GM19455 (cell line): ENCODE results near the gene POC1A.

Source experiments
- ATAC-seq: cut with Tn5 transposase; IDR thresholded peaks from one replicate; pipeline ENCODE4 v1.9.1; 2021; ENCODE audit not compliant: unreplicated experiment

The POC1A gene

GRCh38 chr3:52108302-52109232, 45.7 kb downstream of the POC1A start:
- no peak for ATAC-seq

- no peak for ATAC-seq
Observed at GRCh38 chr3:52106951-52107611, 47.1 kb downstream of the POC1A start.

GRCh38 chr3:52104684-52105640, 49.3 kb downstream of the POC1A start:
- no peak for ATAC-seq

- no peak for ATAC-seq
Observed at GRCh38 chr3:52102934-52103333, 51.3 kb downstream of the POC1A start.

GRCh38 chr3:52099001-52099401, 55.2 kb downstream of the POC1A start:
- ATAC-seq = no peak

- no peak for ATAC-seq
Observed at GRCh38 chr3:52097851-52098507, 56.2 kb downstream of the POC1A start.

- ATAC-seq = no peak
Observed at GRCh38 chr3:52095990-52096775, 58.0 kb downstream of the POC1A start.

GRCh38 chr3:52094571-52095485, 59.4 kb downstream of the POC1A start:
- no peak for ATAC-seq

GRCh38 chr3:52093756-52094545, 60.3 kb downstream of the POC1A start:
- ATAC-seq = no peak

GRCh38 chr3:52092891-52093290, 61.3 kb downstream of the POC1A start:
- ATAC-seq = no peak

- ATAC-seq = no peak
Observed at GRCh38 chr3:52092271-52092660, 62.0 kb downstream of the POC1A start.

- ATAC-seq = no peak
Observed at GRCh38 chr3:52091586-52092270, 62.5 kb downstream of the POC1A start.

- ATAC-seq = no peak
Observed at GRCh38 chr3:52090933-52091468, 63.2 kb downstream of the POC1A start.

- no peak for ATAC-seq
Observed at GRCh38 chr3:52090131-52090932, 63.9 kb downstream of the POC1A start.

GRCh38 chr3:52089691-52090090, 64.5 kb downstream of the POC1A start:
- no peak for ATAC-seq
